ENCODE results near the gene VTI1B.
A peak's percentile ranks its signal among the peaks of the same experiment; 100 is the strongest.

VTI1B gene

DNA sequence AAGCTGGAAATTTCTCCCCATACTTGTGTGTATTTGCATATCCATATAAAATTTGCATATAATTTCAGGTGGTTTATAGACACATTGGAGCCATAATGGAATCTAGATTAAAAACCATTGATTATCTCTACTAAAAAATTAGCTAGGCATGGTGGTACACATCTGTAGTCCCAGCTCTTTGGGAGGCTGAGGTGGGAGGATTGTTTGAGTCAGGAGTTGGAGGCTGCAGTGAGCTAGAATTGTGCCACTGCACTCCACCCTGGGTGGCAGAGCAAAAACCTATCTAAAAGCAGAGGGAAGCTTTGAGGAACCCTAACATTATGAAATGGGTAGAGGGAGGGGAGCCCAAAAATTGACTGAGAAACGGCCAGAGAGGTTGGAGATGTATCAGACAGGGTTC lies 23.7 kb upstream of the VTI1B start:
- DNase-seq (no peak), ATAC-seq (replicated peaks) (no peak)
- H3K27ac Mint-ChIP-seq = no peak overlapping the region
- H3K4me1 Mint-ChIP-seq (ENCODE audit: low read depth in 2 of 2) = peaks cover 6 to 14% of the 10 kb centered on the region in 2 donors
- no peaks in the 10 kb centered on the region for H3K27me3 Mint-ChIP-seq
- no peak overlapping the region for H3K4me3 Mint-ChIP-seq
- no peaks in the 10 kb centered on the region for H3K9me3 Mint-ChIP-seq
- peaks cover 6% of the 10 kb centered on the region for H3K36me3 Mint-ChIP-seq (ENCODE audit: insufficient read depth)

DNA sequence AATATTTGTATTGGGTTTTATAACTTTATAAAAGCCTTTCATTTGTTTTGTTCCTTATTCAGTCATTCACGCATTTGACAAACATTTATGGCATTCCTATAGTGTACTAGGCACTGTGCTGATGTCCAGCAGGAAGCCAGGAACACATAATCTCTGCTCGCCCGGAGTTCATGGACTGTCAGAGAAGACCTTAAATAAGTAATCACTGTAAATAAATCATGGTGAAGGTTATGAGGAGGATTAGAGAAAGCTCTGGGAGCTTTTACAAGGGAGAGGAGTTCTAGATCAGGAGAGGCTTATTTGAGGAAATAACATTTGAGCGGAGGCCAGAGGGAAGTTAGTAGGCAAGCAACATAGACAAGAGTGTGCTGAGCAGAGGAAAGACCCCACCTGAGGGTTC lies 22.6 kb upstream of the VTI1B start:
- Mint-ChIP-seq H3K27me3 (no peaks in the 10 kb centered on the region), H3K9me3 (no peaks in the 10 kb centered on the region), H3K36me3 (ENCODE audit: insufficient read depth) (peaks cover 10% of the 10 kb centered on the region), H3K27ac (no peak overlapping the region), H3K4me1 (ENCODE audit: low read depth in 2 of 2) (peaks cover 7 to 23% of the 10 kb centered on the region in 2 donors), H3K4me3 (no peak overlapping the region)
- ATAC-seq (replicated peaks) (no peak), DNase-seq (no peak)

DNA sequence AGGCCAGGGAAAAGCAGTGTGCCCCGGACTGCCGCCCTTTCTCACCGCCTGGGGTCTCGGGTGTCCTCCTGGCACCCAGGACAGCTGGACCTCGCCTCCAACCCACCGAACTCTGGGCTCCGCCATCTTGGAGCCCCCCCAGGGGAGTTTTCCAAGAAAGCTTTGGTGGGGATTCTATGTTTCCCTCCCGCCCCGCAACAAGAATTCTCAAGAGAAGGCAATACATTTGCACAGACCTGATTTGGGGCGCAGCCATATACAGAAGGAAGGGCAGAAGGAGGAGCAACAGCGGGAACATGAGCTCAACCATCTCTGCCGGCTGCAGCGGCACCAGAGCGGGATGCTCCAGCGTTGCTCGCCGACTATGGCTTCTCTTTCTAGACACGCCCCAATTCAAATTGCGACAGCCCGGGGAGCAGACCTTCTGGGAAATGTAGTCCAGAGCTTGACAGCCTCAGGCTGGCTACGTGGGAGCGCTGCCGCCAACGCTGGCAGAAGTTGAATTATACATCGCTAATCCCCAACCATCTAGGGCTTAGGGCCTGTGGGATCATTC lies 21.0 kb upstream of the VTI1B start, which contains the start of gene RDH11:
Gene RDH11 (minus strand): TSS at position 371 of the 556 bp plus-strand sequence. CDS start 61 bp downstream, at position 310.
- Mint-ChIP-seq H3K4me1 (ENCODE audit: low read depth in 2 of 2) (peaks cover 8 to 27% of the 10 kb centered on the region in 2 donors), H3K27me3 (no peaks in the 10 kb centered on the region), H3K9me3 (no peaks in the 10 kb centered on the region), H3K36me3 (ENCODE audit: insufficient read depth) (peaks cover 16% of the 10 kb centered on the region), H3K27ac (peak within 1 kb of the TSS; percentile 87 to 91), H3K4me3 (peak within 1 kb of the TSS; percentile 90 to 91)
- DNase-seq (peak; percentile 72 to 74 (median 72)), ATAC-seq (replicated peaks) (peak; percentile 93)

DNA sequence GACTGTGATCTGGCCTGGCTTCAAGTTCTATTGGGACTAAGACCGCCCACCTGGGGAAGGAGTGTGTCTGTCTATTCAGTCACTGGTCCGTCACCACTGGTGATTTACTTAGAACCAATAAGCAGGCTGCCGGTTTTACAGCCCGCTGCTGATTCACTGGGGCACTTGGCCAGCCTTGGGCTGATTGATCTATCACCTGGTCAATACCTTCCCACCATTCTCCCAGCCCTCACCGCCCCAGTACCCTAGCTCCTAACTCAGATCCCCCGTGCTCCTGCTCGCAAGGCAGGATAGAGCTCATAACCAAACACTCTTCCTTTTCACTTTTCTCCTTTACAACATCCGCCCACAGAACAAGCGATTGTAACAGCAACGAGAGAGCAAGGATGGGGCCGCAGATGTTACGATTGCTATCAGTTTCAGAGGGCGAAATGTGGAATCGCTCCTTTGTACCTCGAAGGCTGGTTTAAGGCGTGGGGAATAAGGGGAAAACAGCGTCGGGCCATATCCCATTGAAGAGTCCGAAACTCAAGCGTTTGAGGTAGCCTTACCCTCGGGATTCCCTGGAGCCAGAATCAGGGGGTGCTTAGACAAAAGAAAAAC lies 20.5 kb upstream of the VTI1B start:
- Mint-ChIP-seq H3K27me3 (no peaks in the 10 kb centered on the region), H3K4me1 (ENCODE audit: low read depth in 2 of 2) (peaks cover 8 to 27% of the 10 kb centered on the region in 2 donors), H3K9me3 (no peaks in the 10 kb centered on the region), H3K27ac (peak overlapping the region; percentile 87 to 91), H3K36me3 (ENCODE audit: insufficient read depth) (peaks cover 19% of the 10 kb centered on the region), H3K4me3 (peak overlapping the region; percentile 90 to 91)
- peak; percentile 77 for ATAC-seq (replicated peaks)
- DNase-seq = peak; percentile 43 to 53 (median 48)

DNA sequence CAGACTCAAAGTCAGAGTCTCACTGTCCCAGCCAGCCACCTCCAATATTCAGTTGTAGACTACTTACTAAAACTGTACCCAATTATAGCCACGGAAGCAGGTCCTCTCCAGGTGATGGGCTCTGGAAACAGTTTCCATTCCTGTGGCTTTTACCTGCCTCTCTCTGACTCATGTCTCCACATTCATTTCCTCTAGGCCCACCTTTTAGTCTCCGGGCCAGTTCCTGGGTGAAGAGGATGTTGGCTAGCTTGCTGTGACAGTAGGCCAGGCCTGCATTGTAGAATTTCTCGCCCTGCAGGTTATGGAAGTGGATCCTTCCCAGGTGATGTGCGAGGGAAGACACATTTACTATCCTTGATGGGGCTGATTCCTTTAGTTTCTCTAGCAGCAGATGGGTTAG lies 15.6 kb upstream of the VTI1B start:
- Mint-ChIP-seq H3K9me3 (no peaks in the 10 kb centered on the region), H3K27ac (no peak overlapping the region), H3K27me3 (no peaks in the 10 kb centered on the region), H3K4me3 (no peak overlapping the region), H3K36me3 (ENCODE audit: insufficient read depth) (peaks cover 45% of the 10 kb centered on the region), H3K4me1 (ENCODE audit: low read depth in 2 of 2) (peaks cover 8 to 30% of the 10 kb centered on the region in 2 donors)
- ATAC-seq (replicated peaks) = no peak
- no peak for DNase-seq

DNA sequence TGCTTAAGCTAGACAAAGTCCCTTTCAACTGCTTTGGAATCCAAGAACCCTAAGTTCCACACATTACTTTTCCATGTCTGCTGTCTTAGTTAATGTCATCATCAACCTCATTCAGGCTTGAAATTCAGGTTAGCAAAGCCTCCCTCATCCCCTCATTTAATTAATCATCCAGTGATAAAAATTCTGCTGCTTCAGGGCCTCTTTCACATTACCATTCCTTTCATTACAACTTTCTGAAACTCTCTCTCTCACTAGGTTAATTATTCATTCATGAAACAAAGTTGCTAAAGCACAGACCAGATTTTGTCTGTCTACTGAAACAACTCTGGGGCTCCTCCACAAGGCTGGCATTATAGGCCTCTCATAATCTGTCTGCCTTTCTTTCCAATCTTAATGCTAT lies 9.4 kb upstream of the VTI1B start:
- no peaks in the 10 kb centered on the region for H3K27me3 Mint-ChIP-seq
- peaks cover 44% of the 10 kb centered on the region for H3K36me3 Mint-ChIP-seq (ENCODE audit: insufficient read depth)
- H3K27ac Mint-ChIP-seq = peak overlapping the region in 1 of 2 donors; percentile 29
- no peaks in the 10 kb centered on the region for H3K9me3 Mint-ChIP-seq
- peaks cover 11 to 13% of the 10 kb centered on the region in 2 donors for H3K4me1 Mint-ChIP-seq (ENCODE audit: low read depth in 2 of 2)
- no peak for ATAC-seq (replicated peaks)
- no peak overlapping the region for H3K4me3 Mint-ChIP-seq
- no peak for DNase-seq

DNA sequence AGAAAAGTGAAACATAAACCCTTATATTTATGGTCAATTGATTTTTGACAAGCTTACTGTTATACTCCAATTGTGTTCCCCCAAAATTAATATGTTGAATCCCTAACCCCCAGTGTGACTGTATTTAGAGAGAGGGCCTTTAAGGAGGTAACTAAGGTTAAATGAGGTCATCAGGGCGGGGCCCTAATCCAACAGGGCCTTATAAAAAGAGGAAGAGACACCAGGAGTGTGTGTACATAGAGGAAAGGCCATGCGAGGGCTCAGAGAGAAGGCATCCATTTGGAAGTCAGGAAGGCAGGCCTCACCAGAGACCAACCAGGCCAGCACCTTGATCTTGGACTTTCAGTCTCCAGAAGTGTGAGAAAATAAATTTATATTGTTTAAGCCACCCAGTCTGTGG lies 6.5 kb upstream of the VTI1B start:
- Mint-ChIP-seq H3K27ac (peak overlapping the region in 1 of 2 donors; percentile 49), H3K27me3 (no peaks in the 10 kb centered on the region), H3K36me3 (ENCODE audit: insufficient read depth) (peaks cover 31% of the 10 kb centered on the region), H3K4me1 (ENCODE audit: low read depth in 2 of 2) (peaks cover 10 to 11% of the 10 kb centered on the region in 2 donors), H3K4me3 (no peak overlapping the region), H3K9me3 (no peaks in the 10 kb centered on the region)
- no peak for ATAC-seq (replicated peaks)
- DNase-seq = no peak

DNA sequence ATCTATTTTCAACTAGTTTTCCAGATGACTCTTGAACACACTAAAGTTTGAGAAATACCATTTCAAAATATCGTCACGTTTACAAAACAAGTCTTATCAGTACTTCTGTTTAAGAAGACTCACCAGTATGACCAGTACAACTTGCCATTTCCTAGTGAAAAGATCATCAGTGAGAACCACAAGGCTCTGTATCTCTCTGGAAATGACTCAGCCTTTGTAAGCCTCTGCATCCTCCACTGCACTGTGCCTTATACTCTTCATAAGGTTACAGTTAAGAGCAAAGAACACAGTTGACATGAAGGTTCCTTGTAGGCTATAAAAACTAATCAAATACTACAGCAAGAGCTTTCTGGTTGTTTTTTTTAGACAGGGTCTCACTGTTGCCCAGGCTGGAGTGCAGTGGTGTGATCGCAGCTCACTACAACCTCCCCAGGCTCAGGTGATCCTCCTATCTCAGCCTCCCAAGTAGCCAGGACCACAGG lies 5.7 kb upstream of the VTI1B start:
- peaks cover 11 to 14% of the 10 kb centered on the region in 2 donors for H3K4me1 Mint-ChIP-seq (ENCODE audit: low read depth in 2 of 2)
- peaks cover 31% of the 10 kb centered on the region for H3K36me3 Mint-ChIP-seq (ENCODE audit: insufficient read depth)
- peak overlapping the region in 1 of 2 donors; percentile 49 for H3K27ac Mint-ChIP-seq
- ATAC-seq (replicated peaks) (peak; percentile 54), DNase-seq (no peak)
- no peaks in the 10 kb centered on the region for H3K27me3 Mint-ChIP-seq
- no peak overlapping the region for H3K4me3 Mint-ChIP-seq
- H3K9me3 Mint-ChIP-seq = no peaks in the 10 kb centered on the region

DNA sequence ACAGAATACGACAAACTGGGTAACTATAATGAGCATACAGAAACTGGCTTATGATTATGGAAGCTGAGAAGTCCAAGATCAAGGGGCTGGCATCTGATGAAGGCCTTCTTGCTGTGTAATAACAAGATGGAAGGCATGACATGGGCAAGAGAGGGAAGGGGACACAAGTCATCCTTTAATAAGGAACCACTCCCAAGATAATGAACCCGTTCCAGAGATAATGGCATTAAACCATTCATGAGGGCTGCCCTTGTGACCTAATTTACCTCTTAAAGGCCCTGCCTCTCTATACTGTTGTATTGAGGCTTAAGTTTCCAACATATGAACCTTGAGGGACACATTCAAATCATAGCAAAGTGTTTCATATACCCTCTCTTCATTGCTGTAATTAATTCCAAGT lies 4.6 kb upstream of the VTI1B start:
- H3K27ac Mint-ChIP-seq = no peak overlapping the region
- no peak overlapping the region for H3K4me3 Mint-ChIP-seq
- H3K36me3 Mint-ChIP-seq (ENCODE audit: insufficient read depth) = peaks cover 26% of the 10 kb centered on the region

DNA sequence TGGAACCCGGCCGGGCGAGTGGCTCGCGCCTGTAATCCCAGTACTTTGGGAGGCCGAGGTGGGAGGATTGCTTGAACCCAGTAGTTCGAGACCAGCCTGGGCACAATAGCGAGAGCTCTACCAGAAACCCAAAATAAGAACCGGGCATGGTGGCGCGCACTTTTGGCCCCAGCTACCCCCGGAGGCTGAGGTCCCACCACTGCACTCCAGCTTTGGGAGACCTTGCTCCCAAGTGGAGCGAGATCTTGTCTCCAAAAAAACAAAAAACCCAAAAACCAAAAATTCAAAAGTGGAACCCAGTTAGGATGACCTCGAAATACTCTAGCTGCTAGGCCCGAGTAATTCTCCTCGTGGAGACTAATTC lies 769 bp upstream of the VTI1B start:
- H3K4me3 Mint-ChIP-seq = peak overlapping the region; percentile 90 to 95
- H3K36me3 Mint-ChIP-seq (ENCODE audit: insufficient read depth) = peaks cover 11% of the 10 kb centered on the region
- no peaks in the 10 kb centered on the region for H3K9me3 Mint-ChIP-seq
- no peaks in the 10 kb centered on the region for H3K27me3 Mint-ChIP-seq
- ATAC-seq (replicated peaks) = no peak
- peaks cover 17 to 37% of the 10 kb centered on the region in 2 donors for H3K4me1 Mint-ChIP-seq (ENCODE audit: low read depth in 2 of 2)
- DNase-seq = no peak
- peak overlapping the region; percentile 92 for H3K27ac Mint-ChIP-seq

More for the DNA sequence above, 4.6 kb upstream of the VTI1B start:
- no peak for ATAC-seq (replicated peaks)
- no peak for DNase-seq
- Mint-ChIP-seq H3K27me3 (no peaks in the 10 kb centered on the region), H3K9me3 (no peaks in the 10 kb centered on the region), H3K4me1 (ENCODE audit: low read depth in 2 of 2) (peaks cover 10 to 11% of the 10 kb centered on the region in 2 donors)

DNA sequence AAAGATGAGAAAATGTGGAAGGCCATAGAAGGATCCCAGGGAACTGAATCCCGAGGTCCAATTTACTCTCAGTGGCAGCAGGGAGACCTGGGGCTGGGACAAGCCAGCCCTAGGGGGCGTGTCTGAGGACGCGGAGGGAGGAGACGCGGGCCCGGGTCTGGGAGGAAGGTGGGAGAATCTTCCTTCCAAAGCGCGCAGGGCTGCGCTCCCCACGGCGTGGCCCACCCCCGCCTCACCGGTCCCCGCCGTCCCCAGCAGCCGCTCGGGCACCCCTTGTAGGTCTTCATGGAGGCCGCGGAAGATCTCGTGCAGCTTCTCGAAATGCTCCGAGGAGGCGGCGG lies 323 bp downstream of the VTI1B start:
- H3K27me3 Mint-ChIP-seq = no peaks in the 10 kb centered on the region
- ATAC-seq (replicated peaks) = peak; percentile 46
- peaks cover 14% of the 10 kb centered on the region for H3K36me3 Mint-ChIP-seq (ENCODE audit: insufficient read depth)
- peak overlapping the region; percentile 92 for H3K27ac Mint-ChIP-seq
- no peaks in the 10 kb centered on the region for H3K9me3 Mint-ChIP-seq
- H3K4me1 Mint-ChIP-seq (ENCODE audit: low read depth in 2 of 2) = peaks cover 22 to 46% of the 10 kb centered on the region in 2 donors
- DNase-seq = peak in 1 of 3 experiments; percentile 18
- peak overlapping the region; percentile 90 to 95 for H3K4me3 Mint-ChIP-seq

DNA sequence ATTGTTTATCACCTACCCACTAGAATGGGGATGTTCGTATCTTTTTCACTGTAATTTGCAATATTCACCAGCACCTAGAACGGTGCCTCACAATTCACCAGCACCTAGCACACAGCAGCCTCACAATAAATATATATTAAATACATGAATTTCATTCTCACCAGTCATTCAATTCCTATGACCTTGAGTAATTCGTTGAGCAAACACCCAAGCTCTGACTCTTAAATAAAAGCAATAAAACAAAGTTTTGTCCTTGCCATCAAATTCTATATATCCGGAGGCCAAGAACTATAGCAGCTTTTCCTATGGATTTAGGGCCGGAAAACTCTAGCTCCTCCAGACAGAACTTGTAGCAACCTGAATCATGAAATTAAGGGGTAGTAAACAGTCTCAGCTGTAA lies 981 bp downstream of the VTI1B start:
- H3K4me1 Mint-ChIP-seq (ENCODE audit: low read depth in 2 of 2) = peaks cover 26 to 52% of the 10 kb centered on the region in 2 donors
- peak overlapping the region; percentile 90 to 95 for H3K4me3 Mint-ChIP-seq

DNA sequence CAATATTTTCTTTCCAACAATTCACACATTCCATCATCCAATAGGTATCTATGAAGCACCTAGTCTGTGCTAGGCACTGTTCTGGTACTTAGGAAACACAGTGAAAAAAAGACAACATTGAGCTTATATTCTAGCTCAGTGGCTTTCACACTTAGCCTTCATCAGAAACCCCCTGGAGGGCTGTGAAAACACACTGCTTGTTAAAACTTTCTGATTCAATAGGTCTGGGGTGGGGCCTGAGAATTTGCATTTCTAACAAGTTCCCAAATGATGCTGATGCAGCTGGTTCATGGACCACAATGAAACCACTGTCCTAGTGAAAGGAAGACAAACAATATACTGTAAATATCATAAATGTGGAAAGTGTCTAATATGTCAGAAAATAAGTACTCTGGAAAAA lies 5.9 kb downstream of the VTI1B start:
- H3K9me3 Mint-ChIP-seq = no peaks in the 10 kb centered on the region
- peak overlapping the region in 1 of 2 donors; percentile 70 for H3K4me3 Mint-ChIP-seq
- peaks cover 12% of the 10 kb centered on the region for H3K36me3 Mint-ChIP-seq (ENCODE audit: insufficient read depth)
- H3K27me3 Mint-ChIP-seq = no peaks in the 10 kb centered on the region
- peak; percentile 85 for ATAC-seq (replicated peaks)
- H3K4me1 Mint-ChIP-seq (ENCODE audit: low read depth in 2 of 2) = peaks cover 47 to 71% of the 10 kb centered on the region in 2 donors
- H3K27ac Mint-ChIP-seq = peak overlapping the region; percentile 71 to 83
- peak in 2 of 3 experiments; percentile 11 to 12 for DNase-seq

More for the DNA sequence above, 981 bp downstream of the VTI1B start:
- Mint-ChIP-seq H3K27ac (peak overlapping the region; percentile 92), H3K27me3 (no peaks in the 10 kb centered on the region), H3K36me3 (ENCODE audit: insufficient read depth) (peaks cover 18% of the 10 kb centered on the region), H3K9me3 (no peaks in the 10 kb centered on the region)
- DNase-seq (no peak), ATAC-seq (replicated peaks) (no peak)

Measured in effector memory CD8-positive, alpha-beta T cell (primary cell).